K562 (cell line): Measurements from ENCODE around the gene MAGI1. TPM values are rescaled to one million over a fixed set of nuclear protein-coding genes. Genes with fewer than 3 reads are reported as not detected.

Experiments
- ATAC-seq: fragments of 200-7000 bp; cut with Tn5 transposase; 3 replicates; pipeline ENCODE4 v1.9.1; 2020; ENCODE audit warnings: moderate library complexity
- BruUV-seq: library from RNA; stranded (reverse); fragments of 400-500 nt; replicated peaks from 2 replicates; lab custom pipeline; 2021; lab: Mats Ljungman, UMichigan
- CTCF ChIA-PET: fragments of 300-600 bp; formaldehyde crosslinking; extraction: SDS; loops from one replicate; lab custom pipeline; 2021; ENCODE audit warnings: low intra/inter-chr PET ratio; lab: Yijun Ruan, JAX
- POLR2A ChIA-PET: fragments of 300-600, 350-650 bp; sonication (Branson Sonifier 250); formaldehyde crosslinking; extraction: SDS; loops from one replicate; lab custom pipeline; 2021; ENCODE audit warnings: antibody characterized with exemption, inconsistent platforms; lab: Yijun Ruan, JAX
- DNase-seq, 4 experiments: peaks; one replicate each; pipeline versions ENCODE4 v3.0.0 to v3.0.0-alpha.2; 2011 to 2018; ENCODE audit warnings: low spot score in 3 of 4, mixed read lengths in 3 of 4; ENCODE audit errors: extremely low read depth in 1 of 4
- FAIRE-seq: peaks from 2 replicates; lab custom pipeline; 2011; peaks lifted over from hg19 to GRCh38; lab: Jason Lieb, UNC
- H2AFZ ChIP-seq: 2 replicates; pipeline ENCODE4 v1.6.0; 2011; ENCODE audit warnings: low read depth, low read length, control low read depth, inconsistent platforms
- H3K27ac ChIP-seq: fragments of 200-600 bp; 3 replicates; pipeline ENCODE4 v1.8.0; 2011; ENCODE audit warnings: low read depth, mild to moderate bottlenecking, control low read depth, inconsistent platforms, low read length, moderate library complexity, mixed read lengths; ENCODE audit errors: extremely low read depth
- H3K27me3 ChIP-seq, 2 experiments: fragments of 300-600 bp in 1 of 2; 2 replicates in 1 of 2; 3 replicates in 1 of 2; pipeline versions ENCODE4 v1.6.0 to v1.8.0; 2011; ENCODE audit warnings: inconsistent platforms in 2 of 2, low read length in 2 of 2, mild to moderate bottlenecking in 1 of 2, mixed read lengths in 1 of 2, moderate library complexity in 1 of 2; ENCODE audit not compliant: control insufficient read depth in 2 of 2, insufficient read depth in 2 of 2
- H3K36me3 ChIP-seq: fragments of 300-600 bp; 3 replicates; pipeline ENCODE4 v1.8.0; 2011; ENCODE audit warnings: mild to moderate bottlenecking, low read length, inconsistent platforms; ENCODE audit not compliant: control insufficient read depth, insufficient read depth
- H3K4me1 ChIP-seq, 2 experiments: fragments of 200-600 bp in 1 of 2; replicated peaks in 1 of 2; 2 replicates in 1 of 2; 3 replicates in 1 of 2; pipeline versions ENCODE4 v1.5.1 to v1.8.0; 2011; ENCODE audit warnings: inconsistent platforms in 2 of 2, low read length in 2 of 2, mild to moderate bottlenecking in 1 of 2, mixed read lengths in 1 of 2, moderate library complexity in 1 of 2; ENCODE audit not compliant: control insufficient read depth in 2 of 2, insufficient read depth in 2 of 2
- H3K4me2 ChIP-seq: 2 replicates; pipeline ENCODE4 v1.6.1; 2011; ENCODE audit warnings: low read length, control low read depth, inconsistent platforms, mixed read lengths; ENCODE audit not compliant: insufficient read depth
- H3K4me3 ChIP-seq: fragments of 200-600 bp; sonication (generic), shearing (Covaris generic); 2 replicates; pipeline ENCODE4 v1.5.1; 2016; ENCODE audit warnings: control low read depth, inconsistent platforms
- H3K79me2 ChIP-seq: fragments of 200-600 bp; 3 replicates; pipeline ENCODE4 v1.8.0; 2011; ENCODE audit warnings: low read length, inconsistent platforms; ENCODE audit not compliant: control insufficient read depth, insufficient read depth
- H3K9ac ChIP-seq, 2 experiments: 2 replicates each; pipeline versions ENCODE4 v1.6.0 to v1.6.1; 2011; ENCODE audit warnings: low read depth in 2 of 2, low read length in 2 of 2, control low read depth in 1 of 2, inconsistent platforms in 1 of 2, mild to moderate bottlenecking in 1 of 2, mixed read lengths in 1 of 2; ENCODE audit not compliant: insufficient read depth in 1 of 2
- H3K9me1 ChIP-seq: one replicate; pipeline ENCODE4 v1.6.0; 2011; ENCODE audit warnings: inconsistent platforms, mild to moderate bottlenecking, low read length, moderate library complexity; ENCODE audit not compliant: control insufficient read depth, insufficient read depth
- H3K9me3 ChIP-seq: replicated peaks from 2 replicates; pipeline ENCODE4 v1.5.1; 2011; ENCODE audit warnings: low read depth, low read length, inconsistent platforms; ENCODE audit not compliant: control insufficient read depth, insufficient read depth
- H4K20me1 ChIP-seq: replicated peaks from 2 replicates; pipeline ENCODE4 v1.6.1; 2011; ENCODE audit warnings: low read length, inconsistent platforms, mixed read lengths; ENCODE audit not compliant: control insufficient read depth, insufficient read depth
- CTBP1 ChIP-seq: fragments of 450-650 bp; IDR thresholded peaks from 2 replicates; pipeline ENCODE4 v1.6.1; 2016; ENCODE audit warnings: borderline replicate concordance
- ELF2 ChIP-seq: fragments of 250-450 bp; sonication (Bioruptor Pico); IDR thresholded peaks from 2 replicates; pipeline ENCODE4 v1.5.0; 2021; ENCODE audit warnings: mild to moderate bottlenecking
- FOXJ3 ChIP-seq: sonication (generic); formaldehyde crosslinking; IDR thresholded peaks from 2 replicates; pipeline ENCODE4 v1.4.0; 2020; ENCODE audit warnings: mild to moderate bottlenecking, missing genetic modification reagents
- GABPA ChIP-seq: fragments of 200-800 bp; sonication (Bioruptor generic); conservative IDR thresholded peaks from 2 replicates; pipeline ENCODE4 v1.6.1; 2016; ENCODE audit warnings: low read depth, missing genetic modification characterization, missing compliant biosample characterization
- HNRNPH1 ChIP-seq: fragments of 200-400 bp; formaldehyde crosslinking; optimal IDR thresholded peaks from 2 replicates; pipeline ENCODE3; 2017; ENCODE audit warnings: low read depth, mild to moderate bottlenecking, low read length, moderate library complexity
- KDM5B ChIP-seq: fragments of 200-600 bp; sonication (generic); IDR thresholded peaks from 2 replicates; pipeline ENCODE4 v1.6.1; 2012; ENCODE audit warnings: low read depth, mild to moderate bottlenecking, moderate library complexity, low read length, control low read depth, inconsistent platforms; ENCODE audit not compliant: insufficient replicate concordance
- NFRKB ChIP-seq: fragments of 450-650 bp; IDR thresholded peaks from 2 replicates; pipeline ENCODE4 v1.6.1; 2016; ENCODE audit warnings: low read depth
- RAD51 ChIP-seq: fragments of 450-650 bp; IDR thresholded peaks from 2 replicates; pipeline ENCODE4 v1.7.1; 2016; ENCODE audit warnings: low read depth, mild to moderate bottlenecking, borderline replicate concordance
- ZBTB2 ChIP-seq: fragments of 450-650 bp; IDR thresholded peaks from 2 replicates; pipeline ENCODE4 v1.6.1; 2016; ENCODE audit warnings: antibody characterized with exemption
- ZKSCAN1 ChIP-seq: fragments of 150-350 bp; IDR thresholded peaks from 2 replicates; pipeline ENCODE4 v1.6.1; 2016; ENCODE audit warnings: low read depth, low read length
- WGBS: fragments of 100-300 bp; shearing (Covaris generic); methylation state at CpG from one replicate; pipeline ENCODE4 v1.1.6; 2016; ENCODE audit warnings: low coverage, mixed read lengths; ENCODE audit not compliant: insufficient coverage; ENCODE audit errors: missing lambda C conversion rate; 5-methylcytosine and 5-hydroxymethylcytosine counted together
- in situ Hi-C: fragments of 300-500 bp; cut with MboI; formaldehyde crosslinking; loops from 4 replicates; pipeline ENCODE4 v1.15.0; 2018; ENCODE audit warnings: inconsistent platforms, mixed read lengths
- intact Hi-C: fragments of 100-400 bp; cut with micrococcal nuclease; formaldehyde crosslinking; loops from 2 replicates; pipeline ENCODE4 v1.14.2; 2022
- polyA plus RNA-seq, 8 experiments: library from polyadenylated mRNA; depleted of rRNA in 4 of 8; stranded (reverse) in 5 of 8; unstranded in 3 of 8; fragments of >200 nt; fragmentation: Nextera tagmentation in 2 of 8; fragmentation: Illumina TruSeq in 1 of 8; extraction: Ambion mirVana in 2 of 8; extraction: Trizol in 1 of 8; gene quantifications; 2 replicates each; pipeline versions ENCODE4 v1.2.1 to v1.2.3, GENCODE V29; 2011 to 2014; ENCODE audit warnings: inconsistent platforms in 1 of 8, missing spikeins in 1 of 8
- total RNA-seq, 7 experiments: library from RNA; depleted of rRNA in 6 of 7; stranded (reverse); fragments of >200 nt in 6 of 7; fragmentation: Illumina TruSeq in 2 of 7; extraction: Trizol in 2 of 7; gene quantifications; 2 replicates each; pipeline versions ENCODE4 v1.2.1 to v1.2.3, GENCODE V29; 2011 to 2021; ENCODE audit warnings: low replicate concordance in 1 of 7

The MAGI1 gene
- total and polyA plus RNA-seq, 9 of the 15 experiments (the other 6 are each of a cell fraction or from before 2014, with no cell fraction given), result 7.8 to 59.4 (median 43.2) TPM

- no peaks in the 10 kb centered on the region; a peak in 1 of 5 replicates for H3K27me3 ChIP-seq
- no peak overlapping the region for H3K9ac ChIP-seq
- DNase-seq, result no peak
- no peak overlapping the region for H3K4me2 ChIP-seq
- H3K4me1 ChIP-seq, result no peaks in the 10 kb centered on the region
- H3K9me3 ChIP-seq, result no peaks in the 10 kb centered on the region
- H3K79me2 ChIP-seq, result no peaks in the 10 kb centered on the region
- ATAC-seq, result no peak
- H2AFZ ChIP-seq, result no peak overlapping the region
- FAIRE-seq, result no peak
- H4K20me1 ChIP-seq, result no peaks in the 10 kb centered on the region
- BruUV-seq, result no TSS peak
- CTCF ChIA-PET, result no interaction called here
- no peaks in the 10 kb centered on the region for H3K9me1 ChIP-seq
- POLR2A ChIA-PET, result no interaction called here
- intact Hi-C loops (no loop called here), in situ Hi-C loops (no loop called here)
- TF ChIP-seq FOXJ3 (CRISPR knock-in tag), result no peak
- WGBS, result 0% methylated on average over 5 of the region's 5 CpGs
- no peak overlapping the region for H3K4me3 ChIP-seq
- H3K27ac ChIP-seq, result no peak overlapping the region
- no peaks in the 10 kb centered on the region for H3K36me3 ChIP-seq
Measured at GRCh38 chr3:65807225-65807624, 231.5 kb downstream of the MAGI1 start.

- WGBS, result 0% methylated on average over 1 of the region's 1 CpG
- Histone ChIP-seq H3K79me2 (no peaks in the 10 kb centered on the region), H3K27me3 (no peaks in the 10 kb centered on the region; a peak in 1 of 5 replicates), H3K9ac (no peak overlapping the region), H3K9me1 (no peaks in the 10 kb centered on the region)
- FAIRE-seq (no peak), ATAC-seq (no peak)
- no peak for TF ChIP-seq GABPA (tag)
- no peak for TF ChIP-seq ZKSCAN1
- no peak for TF ChIP-seq KDM5B
- TF ChIP-seq RAD51, result no peak
- TF ChIP-seq CTBP1, result no peak
- TF ChIP-seq HNRNPH1, result no peak
- TF ChIP-seq ELF2 (CRISPR knock-in tag), result no peak
- no peak for TF ChIP-seq NFRKB
- no peak for TF ChIP-seq ZBTB2
- TF ChIP-seq, all 486 proteins: peak for 0
- in situ Hi-C loops (no loop called here), intact Hi-C loops (no loop called here)
- H4K20me1 ChIP-seq, result no peaks in the 10 kb centered on the region
- CTCF ChIA-PET, result no interaction called here
- no peak for DNase-seq
- no TSS peak for BruUV-seq
- no peak overlapping the region for H2AFZ ChIP-seq
- no peak overlapping the region for H3K4me3 ChIP-seq
- no peaks in the 10 kb centered on the region for H3K36me3 ChIP-seq
- no peaks in the 10 kb centered on the region for H3K4me1 ChIP-seq
- H3K9me3 ChIP-seq, result no peaks in the 10 kb centered on the region
- POLR2A ChIA-PET, result no interaction called here
- H3K27ac ChIP-seq, result no peak overlapping the region
- H3K4me2 ChIP-seq, result no peak overlapping the region
Measured at GRCh38 chr3:65806600-65806999, 232.1 kb downstream of the MAGI1 start.
